ENCODE data around the gene GRK5.
"Not testable (repeated sequence)": the region's sequence is repeated elsewhere in the genome, so short reads cannot be mapped to it uniquely, and the experiment has no call there.

GRK5 gene

GRCh38 chr10:119428789-119429188, 221.4 kb downstream of the GRK5 start:
- no peak for DNase-seq (ENCODE audit: low read depth)
- TF ChIP-seq CTCF (IDR thresholded peaks at IDR 0.05; ENCODE audit: control insufficient read depth, extremely low read depth, insufficient read depth), result no peak
- H3K4me3 ChIP-seq (ENCODE audit: low read depth, low read length), result no peak overlapping the region

- no peak for TF ChIP-seq CTCF (IDR thresholded peaks at IDR 0.05; ENCODE audit: control insufficient read depth, extremely low read depth, insufficient read depth)
- no peak for DNase-seq (ENCODE audit: low read depth)
- H3K4me3 ChIP-seq (ENCODE audit: low read depth, low read length), result no peak overlapping the region
These were observed 222.4 kb downstream of the GRK5 start for GRCh38 chr10:119429771-119430170.

- TF ChIP-seq CTCF (IDR thresholded peaks at IDR 0.05; ENCODE audit: control insufficient read depth, extremely low read depth, insufficient read depth), result no peak
- no peak overlapping the region for H3K4me3 ChIP-seq (ENCODE audit: low read depth, low read length)
- no peak for DNase-seq (ENCODE audit: low read depth)
These were observed 223.8 kb downstream of the GRK5 start for GRCh38 chr10:119431034-119431772.

DNA sequence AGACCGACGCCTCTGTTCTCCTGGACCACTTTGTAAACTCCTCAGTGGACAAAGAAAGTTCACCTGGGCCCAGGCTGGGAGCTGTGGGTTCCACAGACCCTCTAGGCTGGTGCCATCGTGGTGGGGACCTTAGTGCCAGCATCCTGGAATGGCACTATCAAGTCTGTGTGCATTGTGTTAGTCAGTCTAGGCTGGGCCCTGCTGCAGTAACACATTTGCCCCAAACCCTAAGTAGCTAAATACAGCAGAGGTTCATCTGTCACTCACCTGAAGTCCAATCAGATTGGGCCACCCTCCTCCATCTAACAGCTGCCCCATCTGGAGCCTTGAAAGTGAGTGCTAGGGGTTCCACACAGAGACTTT, 224.4 kb downstream of the GRK5 start:
- TF ChIP-seq CTCF (IDR thresholded peaks at IDR 0.05; ENCODE audit: control insufficient read depth, extremely low read depth, insufficient read depth), result no peak
- no peak overlapping the region for H3K4me3 ChIP-seq (ENCODE audit: low read depth, low read length)
- no peak for DNase-seq (ENCODE audit: low read depth)

GRCh38 chr10:119434942-119435341, 227.6 kb downstream of the GRK5 start:
- not testable (repeated sequence) for DNase-seq (ENCODE audit: low read depth); H3K4me3 ChIP-seq (ENCODE audit: low read depth, low read length)

- no peak for DNase-seq (ENCODE audit: low read depth)
- TF ChIP-seq CTCF (IDR thresholded peaks at IDR 0.05; ENCODE audit: control insufficient read depth, extremely low read depth, insufficient read depth), result no peak
- no peak overlapping the region for H3K4me3 ChIP-seq (ENCODE audit: low read depth, low read length)
These were observed 231.3 kb downstream of the GRK5 start for GRCh38 chr10:119438717-119439116.

GRCh38 chr10:119439922-119440321, 232.6 kb downstream of the GRK5 start:
- TF ChIP-seq CTCF (IDR thresholded peaks at IDR 0.05; ENCODE audit: control insufficient read depth, extremely low read depth, insufficient read depth), result no peak
- no peak overlapping the region for H3K4me3 ChIP-seq (ENCODE audit: low read depth, low read length)
- DNase-seq (ENCODE audit: low read depth), result no peak
